HepG2 (cell line): ENCODE results near the gene CEBPG. TPM values are rescaled to one million over a fixed set of nuclear protein-coding genes. Genes with fewer than 3 reads are reported as not detected.
A peak's percentile ranks its signal among the peaks of the same experiment; 100 is the strongest.

Experiments
- RXRA ChIP-seq: sonication (generic); formaldehyde crosslinking; IDR thresholded peaks from 2 replicates; pipeline ENCODE4 v1.5.1; 2020; ENCODE audit warnings: missing genetic modification reagents
- U2AF2 ChIP-seq: fragments of 200-400 bp; formaldehyde crosslinking; IDR thresholded peaks from 2 replicates; pipeline ENCODE4 v1.6.1; 2017; ENCODE audit warnings: low read depth, mild to moderate bottlenecking, low read length
- ZNF260 ChIP-seq: sonication (generic); formaldehyde crosslinking; IDR thresholded peaks from 2 replicates; pipeline ENCODE4 v1.4.0; 2020; ENCODE audit warnings: missing genetic modification reagents, low read depth, mild to moderate bottlenecking, borderline replicate concordance
- ZNF354B ChIP-seq: sonication (generic); formaldehyde crosslinking; IDR thresholded peaks from 2 replicates; pipeline ENCODE4 v1.8.0; 2022; ENCODE audit warnings: mild to moderate bottlenecking, missing genetic modification reagents
- ZNF746 ChIP-seq: sonication (generic); formaldehyde crosslinking; IDR thresholded peaks from 2 replicates; pipeline ENCODE4 v1.8.0; 2022; ENCODE audit warnings: mild to moderate bottlenecking, missing genetic modification reagents
- ZNF768 ChIP-seq: sonication (generic); formaldehyde crosslinking; IDR thresholded peaks from 2 replicates; pipeline ENCODE4 v1.4.0; 2020; ENCODE audit warnings: missing genetic modification reagents
- polyA plus RNA-seq, 8 experiments: library from polyadenylated mRNA; depleted of rRNA in 3 of 8; stranded (reverse) in 7 of 8; unstranded in 1 of 8; fragments of >200 nt; fragmentation: Illumina TruSeq in 4 of 8; extraction: Trizol in 4 of 8; gene quantifications; 2 replicates each; pipeline versions ENCODE4 v1.2.1 to v1.2.3, GENCODE V29; 2011 to 2016; ENCODE audit warnings: low read depth in 4 of 8, missing spikeins in 1 of 8, mixed read lengths in 1 of 8; ENCODE audit not compliant: insufficient read depth in 1 of 8
- total RNA-seq, 5 experiments: library from RNA; depleted of rRNA; stranded (reverse); fragments of >200 nt; fragmentation: Illumina TruSeq; extraction: Trizol; gene quantifications; 2 replicates each; pipeline ENCODE4 v1.2.3, GENCODE V29; 2016; ENCODE audit warnings: low read depth in 1 of 5
- TF ChIP-seq, protein P1 (sequence below): sonication (generic); formaldehyde crosslinking; IDR thresholded peaks from 2 replicates; pipeline ENCODE4 v1.4.0; 2020; ENCODE audit warnings: missing genetic modification reagents, borderline replicate concordance
- TF ChIP-seq, protein P2 (sequence below): sonication (generic); formaldehyde crosslinking; IDR thresholded peaks from 2 replicates; pipeline ENCODE4 v1.5.1; 2020; ENCODE audit warnings: mild to moderate bottlenecking, missing genetic modification reagents
- TF ChIP-seq, protein P3 (sequence below): sonication (generic); formaldehyde crosslinking; IDR thresholded peaks from 2 replicates; pipeline ENCODE4 v1.4.0; 2020; ENCODE audit warnings: mild to moderate bottlenecking, low read depth, missing genetic modification reagents
- TF ChIP-seq, protein P4 (sequence below): sonication (generic); formaldehyde crosslinking; IDR thresholded peaks from 2 replicates; pipeline ENCODE4 v1.4.0; 2020; ENCODE audit warnings: missing genetic modification reagents
- TF ChIP-seq, protein P5 (sequence below): sonication (generic); formaldehyde crosslinking; IDR thresholded peaks from 2 replicates; pipeline ENCODE4 v1.4.0; 2020; ENCODE audit warnings: missing genetic modification reagents, mild to moderate bottlenecking, borderline replicate concordance
- TF ChIP-seq, protein P6 (sequence below): sonication (generic); formaldehyde crosslinking; IDR thresholded peaks from 2 replicates; pipeline ENCODE4 v1.5.1; 2020; ENCODE audit warnings: mild to moderate bottlenecking, moderate library complexity, missing genetic modification reagents

Gene CEBPG
- total and polyA plus RNA-seq, 2 of the 13 experiments (the other 11 are each of a cell fraction or from before 2014, with no cell fraction given), result 25.7 to 34.3 TPM

DNA sequence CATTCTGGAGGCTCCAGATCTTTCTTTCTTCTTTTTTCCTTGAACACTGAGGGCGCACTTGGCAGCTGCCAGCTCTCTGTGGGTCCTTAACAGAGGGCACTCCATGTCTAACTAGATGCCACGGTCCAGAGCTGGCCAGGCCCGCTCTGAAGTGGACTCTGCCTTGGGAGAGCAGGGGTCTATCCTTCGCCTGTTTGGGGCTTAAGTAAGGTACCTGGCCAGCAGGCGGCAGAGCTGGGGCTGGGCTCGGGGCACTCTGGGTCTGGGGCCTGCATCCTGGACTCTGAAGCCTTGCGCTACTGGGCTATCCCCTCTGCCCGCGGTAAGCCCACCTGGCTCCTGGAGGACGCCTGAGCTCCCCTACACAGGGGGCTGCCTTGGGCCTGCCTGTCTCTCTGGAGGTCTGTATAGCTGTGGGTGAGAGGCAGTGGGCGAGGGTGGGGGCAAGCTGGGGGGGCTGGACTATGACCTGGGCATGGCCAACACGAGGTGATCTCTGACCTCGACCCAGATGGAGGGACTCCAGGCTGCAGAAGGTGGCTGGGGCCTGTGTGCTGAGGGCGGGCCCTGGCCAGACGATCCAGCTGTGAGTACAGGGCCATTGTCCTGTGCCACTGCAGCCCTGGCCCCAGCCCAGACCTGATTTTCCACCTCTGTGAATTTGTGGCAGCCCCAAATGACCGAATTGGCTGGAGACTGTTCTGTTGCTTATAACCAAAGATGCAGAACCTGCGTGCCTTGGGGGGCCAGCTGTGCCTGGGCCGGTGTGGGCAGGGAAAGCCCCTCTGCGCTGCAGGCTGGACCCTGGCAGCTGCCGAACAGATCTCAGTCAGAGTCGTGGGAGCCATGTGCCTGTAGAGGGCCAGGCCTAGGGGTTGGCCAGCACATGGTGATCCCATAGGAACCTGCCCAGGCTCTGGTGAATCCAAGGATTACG lies 26.5 kb downstream of the CEBPG start (continued):
- no peak for TF ChIP-seq ZNF260
- TF ChIP-seq, protein P1, sequence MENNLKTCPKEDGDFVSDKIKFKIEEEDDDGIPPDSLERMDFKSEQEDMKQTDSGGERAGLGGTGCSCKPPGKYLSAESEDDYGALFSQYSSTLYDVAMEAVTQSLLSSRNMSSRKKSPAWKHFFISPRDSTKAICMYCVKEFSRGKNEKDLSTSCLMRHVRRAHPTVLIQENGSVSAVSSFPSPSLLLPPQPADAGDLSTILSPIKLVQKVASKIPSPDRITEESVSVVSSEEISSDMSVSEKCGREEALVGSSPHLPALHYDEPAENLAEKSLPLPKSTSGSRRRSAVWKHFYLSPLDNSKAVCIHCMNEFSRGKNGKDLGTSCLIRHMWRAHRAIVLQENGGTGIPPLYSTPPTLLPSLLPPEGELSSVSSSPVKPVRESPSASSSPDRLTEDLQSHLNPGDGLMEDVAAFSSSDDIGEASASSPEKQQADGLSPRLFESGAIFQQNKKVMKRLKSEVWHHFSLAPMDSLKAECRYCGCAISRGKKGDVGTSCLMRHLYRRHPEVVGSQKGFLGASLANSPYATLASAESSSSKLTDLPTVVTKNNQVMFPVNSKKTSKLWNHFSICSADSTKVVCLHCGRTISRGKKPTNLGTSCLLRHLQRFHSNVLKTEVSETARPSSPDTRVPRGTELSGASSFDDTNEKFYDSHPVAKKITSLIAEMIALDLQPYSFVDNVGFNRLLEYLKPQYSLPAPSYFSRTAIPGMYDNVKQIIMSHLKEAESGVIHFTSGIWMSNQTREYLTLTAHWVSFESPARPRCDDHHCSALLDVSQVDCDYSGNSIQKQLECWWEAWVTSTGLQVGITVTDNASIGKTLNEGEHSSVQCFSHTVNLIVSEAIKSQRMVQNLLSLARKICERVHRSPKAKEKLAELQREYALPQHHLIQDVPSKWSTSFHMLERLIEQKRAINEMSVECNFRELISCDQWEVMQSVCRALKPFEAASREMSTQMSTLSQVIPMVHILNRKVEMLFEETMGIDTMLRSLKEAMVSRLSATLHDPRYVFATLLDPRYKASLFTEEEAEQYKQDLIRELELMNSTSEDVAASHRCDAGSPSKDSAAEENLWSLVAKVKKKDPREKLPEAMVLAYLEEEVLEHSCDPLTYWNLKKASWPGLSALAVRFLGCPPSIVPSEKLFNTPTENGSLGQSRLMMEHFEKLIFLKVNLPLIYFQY (CRISPR knock-in tag), result no peak; the same call in 1 of the 2 replicates
- TF ChIP-seq, protein P2, sequence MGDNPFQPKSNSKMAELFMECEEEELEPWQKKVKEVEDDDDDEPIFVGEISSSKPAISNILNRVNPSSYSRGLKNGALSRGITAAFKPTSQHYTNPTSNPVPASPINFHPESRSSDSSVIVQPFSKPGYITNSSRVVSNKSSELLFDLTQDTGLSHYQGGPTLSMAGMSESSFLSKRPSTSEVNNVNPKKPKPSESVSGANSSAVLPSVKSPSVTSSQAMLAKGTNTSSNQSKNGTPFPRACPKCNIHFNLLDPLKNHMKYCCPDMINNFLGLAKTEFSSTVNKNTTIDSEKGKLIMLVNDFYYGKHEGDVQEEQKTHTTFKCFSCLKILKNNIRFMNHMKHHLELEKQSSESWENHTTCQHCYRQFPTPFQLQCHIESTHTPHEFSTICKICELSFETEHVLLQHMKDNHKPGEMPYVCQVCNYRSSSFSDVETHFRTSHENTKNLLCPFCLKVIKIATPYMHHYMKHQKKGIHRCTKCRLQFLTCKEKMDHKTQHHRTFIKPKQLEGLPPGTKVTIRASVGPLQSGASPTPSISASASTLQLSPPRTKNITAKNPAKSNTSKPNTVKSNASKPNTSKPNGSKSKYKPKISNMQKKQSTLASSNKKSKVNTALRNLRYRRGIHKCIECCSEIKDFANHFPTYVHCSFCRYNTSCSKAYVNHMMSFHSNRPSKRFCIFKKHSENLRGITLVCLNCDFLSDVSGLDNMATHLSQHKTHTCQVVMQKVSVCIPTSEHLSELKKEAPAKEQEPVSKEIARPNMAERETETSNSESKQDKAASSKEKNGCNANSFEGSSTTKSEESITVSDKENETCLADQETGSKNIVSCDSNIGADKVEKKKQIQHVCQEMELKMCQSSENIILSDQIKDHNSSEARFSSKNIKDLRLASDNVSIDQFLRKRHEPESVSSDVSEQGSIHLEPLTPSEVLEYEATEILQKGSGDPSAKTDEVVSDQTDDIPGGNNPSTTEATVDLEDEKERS, result peak; percentile 90
- no peak for TF ChIP-seq U2AF2
- no peak for TF ChIP-seq ZNF354B
- TF ChIP-seq, protein P3, sequence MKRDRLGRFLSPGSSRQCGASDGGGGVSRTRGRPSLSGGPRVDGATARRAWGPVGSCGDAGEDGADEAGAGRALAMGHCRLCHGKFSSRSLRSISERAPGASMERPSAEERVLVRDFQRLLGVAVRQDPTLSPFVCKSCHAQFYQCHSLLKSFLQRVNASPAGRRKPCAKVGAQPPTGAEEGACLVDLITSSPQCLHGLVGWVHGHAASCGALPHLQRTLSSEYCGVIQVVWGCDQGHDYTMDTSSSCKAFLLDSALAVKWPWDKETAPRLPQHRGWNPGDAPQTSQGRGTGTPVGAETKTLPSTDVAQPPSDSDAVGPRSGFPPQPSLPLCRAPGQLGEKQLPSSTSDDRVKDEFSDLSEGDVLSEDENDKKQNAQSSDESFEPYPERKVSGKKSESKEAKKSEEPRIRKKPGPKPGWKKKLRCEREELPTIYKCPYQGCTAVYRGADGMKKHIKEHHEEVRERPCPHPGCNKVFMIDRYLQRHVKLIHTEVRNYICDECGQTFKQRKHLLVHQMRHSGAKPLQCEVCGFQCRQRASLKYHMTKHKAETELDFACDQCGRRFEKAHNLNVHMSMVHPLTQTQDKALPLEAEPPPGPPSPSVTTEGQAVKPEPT (CRISPR knock-in tag), result 0 out of 2 replicates have a peak, but pooled peaks have one; percentile 34
- TF ChIP-seq, protein P4, sequence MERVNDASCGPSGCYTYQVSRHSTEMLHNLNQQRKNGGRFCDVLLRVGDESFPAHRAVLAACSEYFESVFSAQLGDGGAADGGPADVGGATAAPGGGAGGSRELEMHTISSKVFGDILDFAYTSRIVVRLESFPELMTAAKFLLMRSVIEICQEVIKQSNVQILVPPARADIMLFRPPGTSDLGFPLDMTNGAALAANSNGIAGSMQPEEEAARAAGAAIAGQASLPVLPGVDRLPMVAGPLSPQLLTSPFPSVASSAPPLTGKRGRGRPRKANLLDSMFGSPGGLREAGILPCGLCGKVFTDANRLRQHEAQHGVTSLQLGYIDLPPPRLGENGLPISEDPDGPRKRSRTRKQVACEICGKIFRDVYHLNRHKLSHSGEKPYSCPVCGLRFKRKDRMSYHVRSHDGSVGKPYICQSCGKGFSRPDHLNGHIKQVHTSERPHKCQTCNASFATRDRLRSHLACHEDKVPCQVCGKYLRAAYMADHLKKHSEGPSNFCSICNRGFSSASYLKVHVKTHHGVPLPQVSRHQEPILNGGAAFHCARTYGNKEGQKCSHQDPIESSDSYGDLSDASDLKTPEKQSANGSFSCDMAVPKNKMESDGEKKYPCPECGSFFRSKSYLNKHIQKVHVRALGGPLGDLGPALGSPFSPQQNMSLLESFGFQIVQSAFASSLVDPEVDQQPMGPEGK, result peak; percentile 99
- TF ChIP-seq, protein P5, sequence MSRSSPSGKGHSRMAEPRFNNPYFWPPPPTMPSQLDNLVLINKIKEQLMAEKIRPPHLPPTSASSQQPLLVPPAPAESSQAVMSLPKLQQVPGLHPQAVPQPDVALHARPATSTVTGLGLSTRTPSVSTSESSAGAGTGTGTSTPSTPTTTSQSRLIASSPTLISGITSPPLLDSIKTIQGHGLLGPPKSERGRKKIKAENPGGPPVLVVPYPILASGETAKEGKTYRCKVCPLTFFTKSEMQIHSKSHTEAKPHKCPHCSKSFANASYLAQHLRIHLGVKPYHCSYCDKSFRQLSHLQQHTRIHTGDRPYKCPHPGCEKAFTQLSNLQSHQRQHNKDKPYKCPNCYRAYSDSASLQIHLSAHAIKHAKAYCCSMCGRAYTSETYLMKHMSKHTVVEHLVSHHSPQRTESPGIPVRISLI (CRISPR knock-in tag), result no peak
- peak; percentile 74; the same call in 1 of the 2 replicates for TF ChIP-seq ZNF746 (CRISPR knock-in tag)
- TF ChIP-seq, protein P6, sequence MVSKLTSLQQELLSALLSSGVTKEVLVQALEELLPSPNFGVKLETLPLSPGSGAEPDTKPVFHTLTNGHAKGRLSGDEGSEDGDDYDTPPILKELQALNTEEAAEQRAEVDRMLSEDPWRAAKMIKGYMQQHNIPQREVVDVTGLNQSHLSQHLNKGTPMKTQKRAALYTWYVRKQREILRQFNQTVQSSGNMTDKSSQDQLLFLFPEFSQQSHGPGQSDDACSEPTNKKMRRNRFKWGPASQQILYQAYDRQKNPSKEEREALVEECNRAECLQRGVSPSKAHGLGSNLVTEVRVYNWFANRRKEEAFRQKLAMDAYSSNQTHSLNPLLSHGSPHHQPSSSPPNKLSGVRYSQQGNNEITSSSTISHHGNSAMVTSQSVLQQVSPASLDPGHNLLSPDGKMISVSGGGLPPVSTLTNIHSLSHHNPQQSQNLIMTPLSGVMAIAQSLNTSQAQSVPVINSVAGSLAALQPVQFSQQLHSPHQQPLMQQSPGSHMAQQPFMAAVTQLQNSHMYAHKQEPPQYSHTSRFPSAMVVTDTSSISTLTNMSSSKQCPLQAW, result peak; percentile 56; the same call in 1 of the 2 replicates
- TF ChIP-seq ZNF768, result no peak
- peak; percentile 39; the same call in 1 of the 2 replicates for TF ChIP-seq RXRA (CRISPR knock-in tag)
